ENCODE data around the gene HEY2.
"Not testable (repeated sequence)": the region's sequence is repeated elsewhere in the genome, so short reads cannot be mapped to it uniquely, and the experiment has no call there.

The HEY2 gene

GRCh38 chr6:125749173-125749864 lies at the start of gene HEY2:
Gene HEY2, plus strand, starts transcription at chr6:125749632. Its CDS starts 145 bp downstream, at chr6:125749777.
- Histone ChIP-seq H3K4me3 (peak within 1 kb of the TSS; percentile 37), H3K4me1 (peaks cover 21% of the 10 kb centered on the region), H3K36me3 (replicated peaks) (no peaks in the 10 kb centered on the region), H3K9me3 (no peaks in the 10 kb centered on the region), H3K27me3 (ENCODE audit: low read depth) (peaks cover 91% of the 10 kb centered on the region)
- in situ Hi-C loops (cut with MboI; ENCODE audit: low sequenced_read_pairs) = no loop called here
- peak; percentile 81 to 90 for DNase-seq (ENCODE audit: low spot score in 2 of 2)

- in situ Hi-C loops (cut with MboI; ENCODE audit: low sequenced_read_pairs) = no loop called here
- no peaks in the 10 kb centered on the region for H3K36me3 ChIP-seq (replicated peaks)
- peaks cover 4% of the 10 kb centered on the region; the same call in 1 of the 2 replicates for H3K27me3 ChIP-seq (ENCODE audit: low read depth)
- no peaks in the 10 kb centered on the region for H3K4me1 ChIP-seq
- no peak for DNase-seq (ENCODE audit: low spot score in 2 of 2)
- H3K9me3 ChIP-seq = no peaks in the 10 kb centered on the region
- H3K4me3 ChIP-seq = no peak overlapping the region
Observed at GRCh38 chr6:125700581-125701353, 48.7 kb upstream of the HEY2 start.

GRCh38 chr6:125701354-125701668 lies 48.1 kb upstream of the HEY2 start:
- Histone ChIP-seq H3K4me3 (no peak overlapping the region), H3K36me3 (replicated peaks) (no peaks in the 10 kb centered on the region)
- in situ Hi-C loops (cut with MboI; ENCODE audit: low sequenced_read_pairs) = no loop called here

GRCh38 chr6:125703882-125704281 lies 45.5 kb upstream of the HEY2 start:
- H3K4me1 ChIP-seq; H3K4me3 ChIP-seq; in situ Hi-C loops (cut with MboI; ENCODE audit: low sequenced_read_pairs); H3K9me3 ChIP-seq; H3K36me3 ChIP-seq (replicated peaks); H3K27me3 ChIP-seq (ENCODE audit: low read depth); DNase-seq (ENCODE audit: low spot score in 2 of 2): not testable (repeated sequence)

More at GRCh38 chr6:125701354-125701668, 48.1 kb upstream of the HEY2 start:
- DNase-seq (ENCODE audit: low spot score in 2 of 2) = no peak
- Histone ChIP-seq H3K4me1 (no peaks in the 10 kb centered on the region), H3K9me3 (no peaks in the 10 kb centered on the region), H3K27me3 (ENCODE audit: low read depth) (peaks cover 4% of the 10 kb centered on the region; the same call in 1 of the 2 replicates)

- H3K4me3 ChIP-seq = no peak overlapping the region
- no peaks in the 10 kb centered on the region for H3K4me1 ChIP-seq
- no peak for DNase-seq (ENCODE audit: low spot score in 2 of 2)
- in situ Hi-C loops (cut with MboI; ENCODE audit: low sequenced_read_pairs) = no loop called here
- H3K9me3 ChIP-seq = 0 out of 2 replicates have a peak, but pooled peaks cover 2% of the 10 kb centered on the region
- H3K36me3 ChIP-seq (replicated peaks) = no peaks in the 10 kb centered on the region
- H3K27me3 ChIP-seq (ENCODE audit: low read depth) = no peaks in the 10 kb centered on the region
Observed at GRCh38 chr6:125707615-125708243, 41.7 kb upstream of the HEY2 start.

- no peak for DNase-seq (ENCODE audit: low spot score in 2 of 2)
- in situ Hi-C loops (cut with MboI; ENCODE audit: low sequenced_read_pairs) = no loop called here
Observed at GRCh38 chr6:125711013-125711675, 38.3 kb upstream of the HEY2 start.

GRCh38 chr6:125714441-125715090 lies 34.9 kb upstream of the HEY2 start:
- no peaks in the 10 kb centered on the region for H3K36me3 ChIP-seq (replicated peaks)
- no peak overlapping the region for H3K4me3 ChIP-seq
- in situ Hi-C loops (cut with MboI; ENCODE audit: low sequenced_read_pairs) = no loop called here
- no peak for DNase-seq (ENCODE audit: low spot score in 2 of 2)
- no peaks in the 10 kb centered on the region for H3K27me3 ChIP-seq (ENCODE audit: low read depth)
- H3K4me1 ChIP-seq = no peaks in the 10 kb centered on the region
- H3K9me3 ChIP-seq = 0 out of 2 replicates have a peak, but pooled peaks cover 2% of the 10 kb centered on the region

More at GRCh38 chr6:125711013-125711675, 38.3 kb upstream of the HEY2 start:
- no peak overlapping the region for H3K4me3 ChIP-seq
- H3K4me1 ChIP-seq = no peaks in the 10 kb centered on the region
- H3K9me3 ChIP-seq = 0 out of 2 replicates have a peak, but pooled peaks cover 2% of the 10 kb centered on the region
- no peaks in the 10 kb centered on the region for H3K36me3 ChIP-seq (replicated peaks)
- H3K27me3 ChIP-seq (ENCODE audit: low read depth) = no peaks in the 10 kb centered on the region

- no peak for DNase-seq (ENCODE audit: low spot score in 2 of 2)
- Histone ChIP-seq H3K4me3 (no peak overlapping the region), H3K4me1 (no peaks in the 10 kb centered on the region), H3K27me3 (ENCODE audit: low read depth) (no peaks in the 10 kb centered on the region), H3K9me3 (no peaks in the 10 kb centered on the region), H3K36me3 (replicated peaks) (no peaks in the 10 kb centered on the region)
- in situ Hi-C loops (cut with MboI; ENCODE audit: low sequenced_read_pairs) = no loop called here
Observed at GRCh38 chr6:125717120-125717731, 32.2 kb upstream of the HEY2 start.

GRCh38 chr6:125718109-125718508 lies 31.3 kb upstream of the HEY2 start:
- DNase-seq (ENCODE audit: low spot score in 2 of 2) = no peak
- H3K9me3 ChIP-seq = no peaks in the 10 kb centered on the region
- no peaks in the 10 kb centered on the region for H3K27me3 ChIP-seq (ENCODE audit: low read depth)
- no peaks in the 10 kb centered on the region for H3K4me1 ChIP-seq
- in situ Hi-C loops (cut with MboI; ENCODE audit: low sequenced_read_pairs) = no loop called here
- H3K4me3 ChIP-seq = no peak overlapping the region
- no peaks in the 10 kb centered on the region for H3K36me3 ChIP-seq (replicated peaks)

- no peaks in the 10 kb centered on the region for H3K4me1 ChIP-seq
- H3K4me3 ChIP-seq = no peak overlapping the region
- H3K9me3 ChIP-seq = no peaks in the 10 kb centered on the region
- DNase-seq (ENCODE audit: low spot score in 2 of 2) = no peak
- H3K36me3 ChIP-seq (replicated peaks) = no peaks in the 10 kb centered on the region
- H3K27me3 ChIP-seq (ENCODE audit: low read depth) = 0 out of 2 replicates have a peak, but pooled peaks cover 3% of the 10 kb centered on the region
- in situ Hi-C loops (cut with MboI; ENCODE audit: low sequenced_read_pairs) = no loop called here
Observed at GRCh38 chr6:125722886-125723285, 26.5 kb upstream of the HEY2 start.

- no peak for DNase-seq (ENCODE audit: low spot score in 2 of 2)
- no peaks in the 10 kb centered on the region for H3K9me3 ChIP-seq
- in situ Hi-C loops (cut with MboI; ENCODE audit: low sequenced_read_pairs) = no loop called here
Observed at GRCh38 chr6:125727216-125727615, 22.2 kb upstream of the HEY2 start.

GRCh38 chr6:125728739-125729138 lies 20.7 kb upstream of the HEY2 start:
- in situ Hi-C loops (cut with MboI; ENCODE audit: low sequenced_read_pairs) = no loop called here
- DNase-seq (ENCODE audit: low spot score in 2 of 2) = peak in 1 of 2 experiments; percentile 12
- Histone ChIP-seq H3K36me3 (replicated peaks) (no peaks in the 10 kb centered on the region), H3K9me3 (no peaks in the 10 kb centered on the region), H3K27me3 (ENCODE audit: low read depth) (peaks cover 11% of the 10 kb centered on the region; the same call in 1 of the 2 replicates), H3K4me3 (no peak overlapping the region), H3K4me1 (no peaks in the 10 kb centered on the region)

More at GRCh38 chr6:125727216-125727615, 22.2 kb upstream of the HEY2 start:
- Histone ChIP-seq H3K4me3 (no peak overlapping the region), H3K27me3 (ENCODE audit: low read depth) (peaks cover 6% of the 10 kb centered on the region; the same call in 1 of the 2 replicates), H3K4me1 (no peaks in the 10 kb centered on the region), H3K36me3 (replicated peaks) (no peaks in the 10 kb centered on the region)

- peaks cover 23% of the 10 kb centered on the region for H3K27me3 ChIP-seq (ENCODE audit: low read depth)
- in situ Hi-C loops (cut with MboI; ENCODE audit: low sequenced_read_pairs) = no loop called here
Observed at GRCh38 chr6:125729983-125730382, 19.4 kb upstream of the HEY2 start.

More at GRCh38 chr6:125729983-125730382, 19.4 kb upstream of the HEY2 start:
- no peak overlapping the region for H3K4me3 ChIP-seq
- H3K9me3 ChIP-seq = no peaks in the 10 kb centered on the region
- no peak for DNase-seq (ENCODE audit: low spot score in 2 of 2)
- H3K4me1 ChIP-seq = no peaks in the 10 kb centered on the region
- no peaks in the 10 kb centered on the region for H3K36me3 ChIP-seq (replicated peaks)

All from HAP-1 (cell line).